Spinal cord (tissue), 10 donors: ENCODE measurements around the gene PHOSPHO2. TPM values are rescaled to one million over a fixed set of nuclear protein-coding genes. Genes with fewer than 3 reads are reported as not detected.

Experiments
- DNase-seq, 6 donors: peaks; one replicate each; pipeline versions ENCODE4 v3.0.0 to v3.0.0-alpha.2; 2013 to 2015; ENCODE audit warnings: low spot score in 6 of 6, low read depth in 4 of 6
- H3K27ac ChIP-seq: one replicate; pipeline ENCODE4 v1.5.1; 2013; ENCODE audit warnings: low read depth, low read length, control low read depth
- H3K27me3 ChIP-seq: one replicate; pipeline ENCODE4 v1.6.1; 2013; ENCODE audit warnings: low read length; ENCODE audit not compliant: control insufficient read depth, insufficient read depth
- H3K36me3 ChIP-seq: one replicate; pipeline ENCODE4 v1.6.1; 2013; ENCODE audit warnings: low read length; ENCODE audit not compliant: control insufficient read depth, insufficient read depth
- H3K4me1 ChIP-seq: one replicate; pipeline ENCODE4 v1.6.1; 2013; ENCODE audit warnings: low read length; ENCODE audit not compliant: control insufficient read depth, insufficient read depth
- H3K4me3 ChIP-seq: one replicate; pipeline ENCODE4 v1.5.1; 2013; ENCODE audit warnings: low read depth, low read length, control low read depth
- H3K9me3 ChIP-seq: one replicate; pipeline ENCODE4 v1.6.1; 2013; ENCODE audit warnings: low read length; ENCODE audit not compliant: control insufficient read depth, insufficient read depth
- WGBS: methylation state at CpG from one replicate; pipeline ENCODE4 v1.1.5; 2013; ENCODE audit warnings: missing lambda C conversion rate; ENCODE audit not compliant: insufficient coverage; 5-methylcytosine and 5-hydroxymethylcytosine counted together
- polyA plus RNA-seq, 2 donors: library from polyadenylated mRNA; unstranded; fragments of 120-200 nt; gene quantifications; one replicate each; pipeline ENCODE4 v1.2.1, GENCODE V29; 2013; ENCODE audit not compliant: insufficient read length in 2 of 2
- total RNA-seq, 2 donors: library from RNA; depleted of rRNA in 1 of 2; stranded (reverse); fragments of 120-200 nt in 1 of 2; fragments of >200 nt in 1 of 2; gene quantifications; one replicate each; pipeline versions ENCODE4 v1.2.3 to v1.2.4, GENCODE V29; 2013 to 2014
- donor health status: healthy.

PHOSPHO2 gene
- total and polyA plus RNA-seq, 4 donors: 8.7 to 11.7 (median 10.3) TPM

GRCh38 chr2:169727065-169727464 is 32.8 kb downstream of the PHOSPHO2 start:
- Histone ChIP-seq H3K9me3 (no peaks in the 10 kb centered on the region), H3K4me1 (no peaks in the 10 kb centered on the region), H3K4me3 (no peak overlapping the region), H3K27me3 (no peaks in the 10 kb centered on the region), H3K36me3 (no peaks in the 10 kb centered on the region), H3K27ac (no peak overlapping the region)
- 88% methylated on average over 3 of the region's 5 CpGs for WGBS
- no peak for DNase-seq

GRCh38 chr2:169729274-169729605 is 35.0 kb downstream of the PHOSPHO2 start:
- H3K27ac ChIP-seq: no peak overlapping the region
- H3K9me3 ChIP-seq: no peaks in the 10 kb centered on the region
- no peaks in the 10 kb centered on the region for H3K36me3 ChIP-seq
- no peaks in the 10 kb centered on the region for H3K27me3 ChIP-seq
- no CpG with 5 or more reads among the region's 1 CpG for WGBS
- H3K4me3 ChIP-seq: no peak overlapping the region
- peaks cover 5% of the 10 kb centered on the region for H3K4me1 ChIP-seq
- DNase-seq: no peak

DNA sequence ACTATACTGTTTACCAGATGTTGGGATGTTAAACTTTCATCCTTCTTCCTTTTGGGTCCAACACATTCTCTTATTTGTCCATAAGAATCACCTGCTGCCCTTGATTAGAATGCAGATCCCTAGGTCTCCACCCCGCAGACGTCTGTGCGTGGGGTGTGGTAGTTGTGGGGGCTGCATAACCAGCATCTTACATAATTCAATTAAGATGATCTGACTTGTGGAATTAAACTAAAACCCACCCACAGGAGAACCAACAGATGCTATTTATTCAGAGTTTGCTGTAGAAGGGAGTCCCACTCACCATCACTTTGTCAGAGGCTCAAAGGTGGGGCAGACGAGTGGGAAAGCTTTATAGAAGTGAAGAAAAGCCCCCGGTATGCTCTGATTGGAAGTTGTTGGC is 37.8 kb downstream of the PHOSPHO2 start:
- H3K4me3 ChIP-seq: no peak overlapping the region
- 56% methylated on average over 2 of the region's 5 CpGs for WGBS
- H3K27ac ChIP-seq: no peak overlapping the region

DNA sequence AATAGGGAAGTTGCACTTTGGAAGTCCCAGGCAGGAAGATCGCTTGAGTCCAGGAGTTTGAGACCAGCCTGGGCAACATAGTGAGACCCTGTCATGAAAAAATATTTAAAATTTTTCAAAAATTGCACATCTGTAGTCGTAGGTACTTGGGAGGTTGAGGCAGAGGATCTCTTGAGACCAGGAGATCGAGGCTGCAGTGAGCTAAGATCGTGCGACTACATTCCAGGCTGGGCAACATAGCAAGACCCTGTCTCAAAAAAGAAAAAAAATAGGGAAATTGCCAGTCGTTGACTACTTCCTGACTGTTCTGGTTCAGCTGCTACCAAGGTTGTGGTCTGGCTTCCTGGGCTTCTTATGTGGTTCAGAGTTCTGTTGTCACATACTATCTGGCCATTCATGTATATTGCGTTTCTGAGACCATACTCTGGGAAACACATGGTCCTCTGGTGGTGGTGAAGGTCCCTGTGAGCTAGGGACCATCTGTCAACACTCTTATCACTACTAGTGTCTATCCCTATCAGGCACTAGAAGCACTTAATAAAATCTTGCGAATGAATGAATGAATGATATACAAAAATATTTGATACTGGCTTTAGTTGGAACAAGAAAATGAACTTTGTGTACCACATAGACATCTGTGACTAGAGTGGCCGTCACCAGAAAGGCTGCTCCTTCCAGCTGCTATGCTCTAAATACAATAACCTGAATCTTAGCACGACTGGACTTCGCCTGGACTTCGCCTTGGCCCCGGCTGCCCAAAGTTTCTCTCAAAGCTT is 38.5 kb downstream of the PHOSPHO2 start:
- H3K27me3 ChIP-seq: no peaks in the 10 kb centered on the region
- H3K36me3 ChIP-seq: no peaks in the 10 kb centered on the region
- H3K4me1 ChIP-seq: peaks cover 7% of the 10 kb centered on the region
- no peak for DNase-seq
- WGBS: 81% methylated on average over 6 of the region's 13 CpGs
- H3K27ac ChIP-seq: peak overlapping the region; percentile 70
- H3K9me3 ChIP-seq: no peaks in the 10 kb centered on the region
- H3K4me3 ChIP-seq: peak overlapping the region; percentile 60

More for the DNA sequence above, 37.8 kb downstream of the PHOSPHO2 start:
- no peaks in the 10 kb centered on the region for H3K9me3 ChIP-seq
- H3K36me3 ChIP-seq: no peaks in the 10 kb centered on the region
- H3K27me3 ChIP-seq: no peaks in the 10 kb centered on the region
- H3K4me1 ChIP-seq: peaks cover 7% of the 10 kb centered on the region
- no peak for DNase-seq

DNA sequence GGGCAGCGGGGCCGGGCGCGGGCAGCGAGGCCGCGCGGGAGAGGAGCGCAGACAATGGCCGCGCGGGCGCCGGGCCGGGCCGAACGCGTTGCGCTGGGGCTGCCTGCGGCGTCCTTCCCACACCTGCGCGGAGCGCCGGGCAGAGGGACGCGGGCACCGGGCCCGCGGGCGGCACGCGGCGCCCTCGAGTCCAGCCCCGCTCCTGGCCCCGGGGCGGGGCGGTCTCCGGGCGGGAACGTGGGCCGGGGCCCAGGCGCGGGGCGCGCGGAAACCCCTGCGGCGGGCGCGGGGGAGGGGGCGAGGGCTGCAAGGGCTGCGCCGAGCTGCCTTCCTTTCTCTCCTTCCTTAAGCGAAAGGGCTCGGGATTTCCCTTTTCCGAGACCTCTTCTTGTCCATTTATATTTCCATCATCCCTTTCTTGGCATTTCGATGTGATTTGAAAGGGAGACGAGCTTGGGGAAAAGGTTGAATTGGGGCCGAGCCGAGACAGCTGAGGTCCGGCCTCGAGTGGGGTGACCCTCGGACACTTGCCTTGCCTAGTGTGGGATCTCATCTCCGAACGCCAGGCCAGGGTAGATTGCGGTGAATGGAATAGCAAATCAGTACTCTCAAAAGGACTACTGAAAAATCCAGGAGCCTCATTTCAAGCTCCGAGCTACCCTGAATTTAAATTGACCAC is 40.0 kb downstream of the PHOSPHO2 start:
- WGBS: under 1% methylated on average over 60 of the region's 69 CpGs
- no peaks in the 10 kb centered on the region for H3K36me3 ChIP-seq
- no peaks in the 10 kb centered on the region for H3K27me3 ChIP-seq
- H3K27ac ChIP-seq: peak overlapping the region; percentile 70
- no peaks in the 10 kb centered on the region for H3K9me3 ChIP-seq
- peak overlapping the region; percentile 75 for H3K4me3 ChIP-seq
- peak in 3 of 6 donors; percentile 53 to 77 (median 74) for DNase-seq
- H3K4me1 ChIP-seq: peaks cover 7% of the 10 kb centered on the region

DNA sequence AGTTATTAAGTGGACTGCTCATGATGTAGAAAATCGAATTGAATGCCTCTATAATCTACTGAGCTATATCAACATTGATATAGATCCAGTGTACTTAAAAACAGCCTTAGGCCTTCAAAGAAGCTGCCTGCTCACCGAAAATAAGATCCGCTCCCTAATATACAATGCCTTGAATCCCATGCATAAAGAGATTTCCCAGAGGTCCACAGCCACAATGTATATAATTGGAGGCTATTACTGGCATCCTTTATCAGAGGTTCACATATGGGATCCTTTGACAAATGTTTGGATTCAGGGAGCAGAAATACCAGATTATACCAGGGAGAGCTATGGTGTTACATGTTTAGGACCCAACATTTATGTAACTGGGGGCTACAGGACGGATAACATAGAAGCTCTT is 41.4 kb downstream of the PHOSPHO2 start:
- H3K9me3 ChIP-seq: no peaks in the 10 kb centered on the region
- H3K4me1 ChIP-seq: peaks cover 7% of the 10 kb centered on the region
- no peaks in the 10 kb centered on the region for H3K27me3 ChIP-seq
- DNase-seq: no peak
- H3K27ac ChIP-seq: no peak overlapping the region
- H3K4me3 ChIP-seq: no peak overlapping the region
- no peaks in the 10 kb centered on the region for H3K36me3 ChIP-seq
- 78% methylated on average over 1 of the region's 4 CpGs for WGBS

DNA sequence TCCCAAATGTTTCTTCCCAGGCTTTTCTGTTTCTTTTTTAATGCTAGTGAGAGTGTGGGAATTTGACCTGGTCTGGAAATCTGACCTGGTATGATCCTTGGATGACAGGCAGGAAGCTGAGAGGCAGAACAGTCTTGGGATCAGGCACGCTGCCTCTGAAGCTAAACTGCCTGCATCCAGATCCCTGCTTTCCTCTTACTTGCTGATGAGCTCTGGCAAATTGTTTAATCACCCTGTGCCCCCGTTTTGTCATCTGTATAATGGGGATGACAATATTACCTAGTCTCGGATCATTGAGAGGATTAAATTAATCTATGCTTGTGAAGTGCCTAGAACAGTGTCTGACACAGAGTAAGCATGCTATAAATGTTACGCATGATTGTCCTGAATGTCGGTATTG is 42.6 kb downstream of the PHOSPHO2 start:
- DNase-seq: peak in 1 of 6 donors; percentile 13
- Histone ChIP-seq H3K36me3 (no peaks in the 10 kb centered on the region), H3K27me3 (no peaks in the 10 kb centered on the region), H3K27ac (no peak overlapping the region), H3K4me3 (peak overlapping the region; percentile 4), H3K4me1 (peaks cover 7% of the 10 kb centered on the region), H3K9me3 (no peaks in the 10 kb centered on the region)
- WGBS: 57% methylated on average over 4 of the region's 5 CpGs

DNA sequence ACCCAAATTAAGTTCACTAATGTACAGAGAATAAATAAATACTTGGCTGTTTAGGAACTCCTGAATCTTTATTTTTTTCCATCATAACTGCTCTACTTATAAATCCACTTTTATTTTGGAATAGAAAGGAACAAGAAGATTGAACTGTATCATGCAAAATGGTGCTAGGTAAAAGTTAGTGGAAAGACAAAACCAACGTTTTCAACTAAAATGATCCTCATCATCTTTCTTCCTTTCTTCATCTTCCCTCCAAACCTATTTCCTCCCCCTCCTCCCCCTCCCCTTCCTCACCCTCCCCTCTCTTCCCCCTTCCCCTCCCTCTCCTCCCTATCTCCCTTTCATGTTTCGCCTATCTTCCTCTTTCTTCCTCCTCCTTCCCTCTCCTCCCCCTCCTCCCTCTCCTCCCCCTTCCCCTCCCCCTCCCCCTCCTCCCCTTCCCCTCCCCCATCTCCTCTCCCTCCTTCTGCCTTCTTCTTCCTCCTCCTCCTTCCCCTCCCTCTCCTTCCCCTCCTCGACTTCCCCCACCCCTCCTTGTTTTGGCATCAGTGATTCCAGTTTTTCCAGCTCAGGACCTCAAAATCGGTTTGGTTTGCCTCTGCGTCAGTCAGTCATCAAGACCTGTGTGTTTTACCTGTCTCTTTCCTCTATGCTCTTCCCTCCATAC is 44.4 kb downstream of the PHOSPHO2 start:
- WGBS: 62% methylated on average over 3 of the region's 5 CpGs
- Histone ChIP-seq H3K36me3 (peaks cover 2% of the 10 kb centered on the region), H3K4me1 (peaks cover 2% of the 10 kb centered on the region), H3K27ac (no peak overlapping the region), H3K4me3 (no peak overlapping the region), H3K9me3 (no peaks in the 10 kb centered on the region), H3K27me3 (no peaks in the 10 kb centered on the region)
- no peak for DNase-seq

DNA sequence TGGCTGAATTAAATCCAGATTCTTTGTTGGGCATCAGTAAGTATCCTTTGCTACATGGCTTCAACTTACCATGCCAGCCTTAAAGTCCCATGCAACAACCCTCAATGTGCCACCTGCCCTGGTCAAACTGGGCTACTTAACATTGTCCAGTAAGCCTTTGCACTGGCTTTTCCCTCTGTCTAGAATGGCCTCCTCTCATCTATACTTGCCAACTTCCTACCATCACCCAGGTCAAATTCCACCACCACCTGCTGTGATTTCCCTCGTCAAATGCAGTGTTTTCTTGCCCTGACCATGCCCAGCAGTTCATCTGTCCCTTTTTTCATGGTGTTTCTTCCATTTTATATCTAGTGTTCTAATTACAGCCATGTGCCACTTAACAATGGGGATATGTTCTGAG is 45.1 kb downstream of the PHOSPHO2 start:
- DNase-seq: no peak
- peaks cover 2% of the 10 kb centered on the region for H3K4me1 ChIP-seq
- no peaks in the 10 kb centered on the region for H3K27me3 ChIP-seq
- H3K27ac ChIP-seq: no peak overlapping the region
- no peak overlapping the region for H3K4me3 ChIP-seq
- WGBS: 57% methylated on average over 1 of the region's 1 CpG
- H3K36me3 ChIP-seq: peaks cover 4% of the 10 kb centered on the region
- H3K9me3 ChIP-seq: no peaks in the 10 kb centered on the region
